ENCODE measurements around the gene MRTO4. TPM values are rescaled to one million over a fixed set of nuclear protein-coding genes. Genes with fewer than 3 reads are reported as not detected.
"Not testable (repeated sequence)": the region's sequence is repeated elsewhere in the genome, so short reads cannot be mapped to it uniquely, and the experiment has no call there.

MRTO4 gene
- total and polyA plus RNA-seq, 4 donors = 13.9 to 59.1 (median 35.7) TPM

DNA sequence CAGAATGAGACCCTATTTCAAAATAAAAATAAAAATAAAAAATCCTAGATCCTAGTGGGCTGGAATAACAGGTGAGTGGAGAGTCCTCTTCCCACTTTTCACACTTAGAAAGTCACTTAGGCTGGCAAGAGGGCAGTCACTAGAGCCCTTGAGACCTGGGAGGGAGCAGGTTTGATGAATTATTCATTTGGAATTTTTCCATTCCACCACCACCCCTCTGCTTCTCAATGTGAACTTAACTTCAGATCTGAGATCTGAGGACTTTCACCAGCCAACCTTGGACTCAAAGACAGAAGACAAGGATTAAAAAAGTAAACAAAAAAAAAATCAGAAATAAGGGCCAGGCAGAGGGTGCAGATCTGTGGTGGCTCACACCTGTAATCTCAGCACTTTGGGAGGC is 20.5 kb downstream of the MRTO4 start:
- ATAC-seq (ENCODE audit: insufficient read depth, low FRiP score) = no peak
- Histone ChIP-seq H3K27me3 (ENCODE audit: control insufficient read depth in 3 of 3, insufficient read depth in 3 of 3, low read length in 2 of 3) (peaks cover 0 to 12% (median 4%) of the 10 kb centered on the region in 3 donors), H3K9me3 (ENCODE audit: control insufficient read depth in 4 of 4, insufficient read depth in 3 of 4, low read length in 3 of 4) (peaks cover 0 to 12% (median 0%) of the 10 kb centered on the region in 4 donors), H3K9ac (ENCODE audit: insufficient read depth in 1 of 2, low read length in 2 of 2) (no peak overlapping the region), H3K4me3 (no peak overlapping the region), H3K4me1 (ENCODE audit: control insufficient read depth in 5 of 5, insufficient read depth in 5 of 5, low read length in 5 of 5) (peaks cover 0 to 4% (median 0%) of the 10 kb centered on the region in 5 donors), H3K27ac (ENCODE audit: low read depth in 1 of 2, low read length in 1 of 2) (no peak overlapping the region), H3K36me3 (ENCODE audit: control insufficient read depth in 4 of 4, insufficient read depth in 4 of 4, low read length in 4 of 4) (no peaks in the 10 kb centered on the region)
- no peak for DNase-seq
- TF ChIP-seq, protein P1, sequence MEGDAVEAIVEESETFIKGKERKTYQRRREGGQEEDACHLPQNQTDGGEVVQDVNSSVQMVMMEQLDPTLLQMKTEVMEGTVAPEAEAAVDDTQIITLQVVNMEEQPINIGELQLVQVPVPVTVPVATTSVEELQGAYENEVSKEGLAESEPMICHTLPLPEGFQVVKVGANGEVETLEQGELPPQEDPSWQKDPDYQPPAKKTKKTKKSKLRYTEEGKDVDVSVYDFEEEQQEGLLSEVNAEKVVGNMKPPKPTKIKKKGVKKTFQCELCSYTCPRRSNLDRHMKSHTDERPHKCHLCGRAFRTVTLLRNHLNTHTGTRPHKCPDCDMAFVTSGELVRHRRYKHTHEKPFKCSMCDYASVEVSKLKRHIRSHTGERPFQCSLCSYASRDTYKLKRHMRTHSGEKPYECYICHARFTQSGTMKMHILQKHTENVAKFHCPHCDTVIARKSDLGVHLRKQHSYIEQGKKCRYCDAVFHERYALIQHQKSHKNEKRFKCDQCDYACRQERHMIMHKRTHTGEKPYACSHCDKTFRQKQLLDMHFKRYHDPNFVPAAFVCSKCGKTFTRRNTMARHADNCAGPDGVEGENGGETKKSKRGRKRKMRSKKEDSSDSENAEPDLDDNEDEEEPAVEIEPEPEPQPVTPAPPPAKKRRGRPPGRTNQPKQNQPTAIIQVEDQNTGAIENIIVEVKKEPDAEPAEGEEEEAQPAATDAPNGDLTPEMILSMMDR (IDR thresholded peaks at IDR 0.05; ENCODE audit: control extremely low read depth, extremely low read depth) = no peak

DNA sequence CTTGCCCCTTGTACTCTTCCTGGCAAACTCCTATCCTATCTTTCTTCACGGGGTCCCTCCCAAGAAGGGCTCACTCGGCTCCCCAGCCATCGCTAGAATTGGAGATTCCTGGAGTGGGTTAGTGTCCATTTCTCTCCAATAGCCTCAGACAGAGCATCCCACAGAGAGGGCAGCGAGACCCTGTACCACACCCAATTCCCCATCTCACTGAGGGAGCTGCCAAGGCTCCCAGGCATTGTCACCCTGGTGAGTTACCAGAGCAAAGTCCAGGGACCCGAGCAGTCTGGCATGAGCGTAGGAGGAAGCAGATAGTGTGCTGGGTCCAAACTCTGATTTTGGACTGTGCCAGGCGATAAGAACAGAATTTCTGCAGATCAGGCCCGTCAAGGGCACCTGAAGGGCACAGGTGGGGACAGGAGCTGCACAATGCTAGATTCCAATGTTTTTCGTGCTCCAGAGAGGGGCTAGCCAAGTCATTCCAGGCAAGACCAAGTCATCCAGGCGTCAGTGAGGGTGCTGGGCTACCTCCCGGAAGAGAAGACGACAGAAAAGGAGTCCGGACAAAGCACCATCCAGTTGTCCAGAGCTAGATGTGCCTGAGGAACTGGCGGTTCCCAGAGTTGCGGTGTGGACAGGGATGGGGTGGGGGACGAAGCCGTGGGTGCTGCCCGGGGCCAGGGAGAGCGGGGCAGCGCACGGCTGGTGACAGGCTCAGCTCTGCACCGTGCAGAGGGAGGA is 21.7 kb downstream of the MRTO4 start:
- Histone ChIP-seq H3K9me3 (ENCODE audit: control insufficient read depth in 4 of 4, insufficient read depth in 3 of 4, low read length in 3 of 4) (peaks cover 0 to 14% (median 0%) of the 10 kb centered on the region in 4 donors), H3K27ac (ENCODE audit: low read depth in 1 of 2, low read length in 1 of 2) (no peak overlapping the region), H3K9ac (ENCODE audit: insufficient read depth in 1 of 2, low read length in 2 of 2) (no peak overlapping the region), H3K27me3 (ENCODE audit: control insufficient read depth in 3 of 3, insufficient read depth in 3 of 3, low read length in 2 of 3) (peaks cover 0 to 12% (median 4%) of the 10 kb centered on the region in 3 donors), H3K4me3 (no peak overlapping the region), H3K36me3 (ENCODE audit: control insufficient read depth in 4 of 4, insufficient read depth in 4 of 4, low read length in 4 of 4) (no peaks in the 10 kb centered on the region), H3K4me1 (ENCODE audit: control insufficient read depth in 5 of 5, insufficient read depth in 5 of 5, low read length in 5 of 5) (peaks cover 0 to 4% (median 0%) of the 10 kb centered on the region in 5 donors)
- DNase-seq (no peak), ATAC-seq (ENCODE audit: insufficient read depth, low FRiP score) (no peak)
- WGBS, 2 donors = 86 to 89% methylated on average over 22 of the region's 22 CpGs
- TF ChIP-seq, protein P1 (IDR thresholded peaks at IDR 0.05; ENCODE audit: control extremely low read depth, extremely low read depth) = no peak

DNA sequence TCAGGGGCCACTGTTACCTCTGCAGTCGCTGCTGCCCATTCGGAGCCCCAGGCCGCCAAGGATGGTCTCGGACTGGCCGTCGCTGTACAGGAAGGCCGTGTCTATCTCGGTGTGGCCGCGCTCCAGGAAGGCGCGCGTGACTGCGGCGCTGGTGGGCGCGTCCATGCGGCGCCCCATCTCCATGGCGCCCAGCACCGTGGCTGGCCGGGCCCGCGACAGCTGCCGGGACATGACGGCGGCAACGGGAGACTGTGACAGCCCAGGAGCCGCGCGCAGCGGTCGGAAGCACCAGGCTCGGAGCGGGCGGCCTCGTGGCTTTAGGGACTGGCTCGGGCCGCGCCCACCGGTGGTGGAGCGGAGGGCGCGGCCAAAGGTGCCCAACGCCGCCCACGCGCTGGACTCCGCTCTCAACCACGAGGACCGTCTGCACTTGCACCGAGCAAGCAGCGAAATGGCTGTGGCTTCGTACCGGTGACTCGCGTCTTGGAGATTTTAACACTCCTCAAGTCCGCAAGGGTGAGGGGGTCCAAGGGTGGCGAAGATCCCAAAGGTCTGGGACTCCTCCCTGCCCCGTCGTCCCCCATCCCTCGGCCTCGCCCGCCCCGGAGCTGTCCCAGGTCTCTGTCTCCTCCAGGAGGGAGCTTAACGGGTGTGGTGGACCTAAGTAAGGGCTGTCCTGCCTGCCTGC is 22.4 kb downstream of the MRTO4 start:
- ATAC-seq (ENCODE audit: insufficient read depth, low FRiP score) = peak; percentile 41
- DNase-seq; H3K4me1 ChIP-seq (ENCODE audit: control insufficient read depth in 5 of 5, insufficient read depth in 5 of 5, low read length in 5 of 5); H3K27ac ChIP-seq (ENCODE audit: low read depth in 1 of 2, low read length in 1 of 2); H3K36me3 ChIP-seq (ENCODE audit: control insufficient read depth in 4 of 4, insufficient read depth in 4 of 4, low read length in 4 of 4); H3K4me3 ChIP-seq; H3K9ac ChIP-seq (ENCODE audit: insufficient read depth in 1 of 2, low read length in 2 of 2): not testable (repeated sequence)
- H3K27me3 ChIP-seq (ENCODE audit: control insufficient read depth in 3 of 3, insufficient read depth in 3 of 3, low read length in 2 of 3) = peaks cover 0 to 12% (median 4%) of the 10 kb centered on the region in 3 donors
- H3K9me3 ChIP-seq (ENCODE audit: control insufficient read depth in 4 of 4, insufficient read depth in 3 of 4, low read length in 3 of 4) = peaks cover 0 to 14% (median 0%) of the 10 kb centered on the region in 4 donors
- WGBS, 2 donors = 11 to 20% methylated on average over 47 to 58 of the region's 66 CpGs

DNA sequence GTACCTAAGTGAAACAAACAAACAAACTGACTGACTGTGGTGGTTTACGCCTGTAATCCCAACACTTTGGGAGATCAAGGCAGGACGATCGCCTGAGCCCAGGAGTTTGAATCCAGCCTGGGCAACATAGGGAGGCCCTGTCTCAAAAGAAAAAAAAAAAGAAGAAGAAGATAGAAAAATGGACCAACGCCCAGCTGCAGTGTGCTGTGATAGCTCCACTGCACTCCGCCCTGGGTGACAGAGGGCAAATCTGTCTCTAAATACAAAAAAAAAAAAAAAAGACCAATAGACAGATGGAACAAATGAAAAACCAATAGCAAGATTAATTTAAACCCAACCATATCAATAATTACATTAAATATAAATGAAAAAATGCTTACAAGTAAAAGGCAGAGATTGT is 23.0 kb downstream of the MRTO4 start:
- WGBS, 2 donors = 93 to 96% methylated on average over 5 of the region's 5 CpGs
- H3K36me3 ChIP-seq (ENCODE audit: control insufficient read depth in 4 of 4, insufficient read depth in 4 of 4, low read length in 4 of 4) = no peaks in the 10 kb centered on the region
- H3K27ac ChIP-seq (ENCODE audit: low read depth in 1 of 2, low read length in 1 of 2) = no peak overlapping the region
- H3K27me3 ChIP-seq (ENCODE audit: control insufficient read depth in 3 of 3, insufficient read depth in 3 of 3, low read length in 2 of 3) = peaks cover 0 to 12% (median 4%) of the 10 kb centered on the region in 3 donors
- H3K4me3 ChIP-seq = no peak overlapping the region
- no peak overlapping the region for H3K9ac ChIP-seq (ENCODE audit: insufficient read depth in 1 of 2, low read length in 2 of 2)
- H3K4me1 ChIP-seq (ENCODE audit: control insufficient read depth in 5 of 5, insufficient read depth in 5 of 5, low read length in 5 of 5) = peaks cover 0 to 4% (median 0%) of the 10 kb centered on the region in 5 donors
- peaks cover 0 to 14% (median 0%) of the 10 kb centered on the region in 4 donors for H3K9me3 ChIP-seq (ENCODE audit: control insufficient read depth in 4 of 4, insufficient read depth in 3 of 4, low read length in 3 of 4)
- TF ChIP-seq, protein P1 (IDR thresholded peaks at IDR 0.05; ENCODE audit: control extremely low read depth, extremely low read depth) = no peak
- DNase-seq (no peak), ATAC-seq (ENCODE audit: insufficient read depth, low FRiP score) (no peak)
